GM23338 (cell line): ENCODE measurements around the gene FKBP10. TPM values are rescaled to one million over a fixed set of nuclear protein-coding genes. Genes with fewer than 3 reads are reported as not detected.

ENCODE experiments used
- ATAC-seq: fragments of 200-7000 bp; cut with Tn5 transposase; 3 replicates; pipeline ENCODE4 v1.9.1; 2020
- DNase-seq: peaks from one replicate; pipeline ENCODE4 v3.0.0-alpha.2; 2015; ENCODE audit warnings: low spot score
- H2AFZ ChIP-seq: fragments of 200-600 bp; sonication (generic); 2 replicates; pipeline ENCODE4 v1.8.0; 2016; ENCODE audit warnings: antibody characterized with exemption, mild to moderate bottlenecking, moderate library complexity
- H3F3A ChIP-seq: fragments of 200-600 bp; sonication (generic); replicated peaks from 2 replicates; pipeline ENCODE4 v1.8.0; 2017; ENCODE audit warnings: antibody characterized with exemption, mixed run types, low read depth
- H3K27ac ChIP-seq: fragments of 200-600 bp; sonication (generic); 2 replicates; pipeline ENCODE4 v1.6.1; 2016; ENCODE audit warnings: low read depth
- H3K27me3 ChIP-seq: fragments of 200-600 bp; sonication (generic); 2 replicates; pipeline ENCODE4 v1.8.0; 2016; ENCODE audit warnings: mild to moderate bottlenecking, mixed run types, moderate library complexity; ENCODE audit not compliant: insufficient read depth
- H3K36me3 ChIP-seq: fragments of 200-600 bp; sonication (generic); 2 replicates; pipeline ENCODE4 v1.8.0; 2016; ENCODE audit warnings: mild to moderate bottlenecking; ENCODE audit not compliant: insufficient read depth
- H3K4me1 ChIP-seq: fragments of 200-600 bp; sonication (generic); 2 replicates; pipeline ENCODE4 v1.8.0; 2016; ENCODE audit warnings: mild to moderate bottlenecking, moderate library complexity; ENCODE audit not compliant: insufficient read depth
- H3K4me2 ChIP-seq: fragments of 200-600 bp; sonication (generic); 2 replicates; pipeline ENCODE4 v1.7.1; 2017; ENCODE audit warnings: mixed run types
- H3K4me3 ChIP-seq: fragments of 200-600 bp; sonication (generic); 2 replicates; pipeline ENCODE4 v1.6.1; 2016; ENCODE audit warnings: mixed run types
- H3K79me2 ChIP-seq: fragments of 200-600 bp; sonication (generic); replicated peaks from 2 replicates; pipeline ENCODE4 v1.8.0; 2017; ENCODE audit warnings: mild to moderate bottlenecking; ENCODE audit not compliant: insufficient read depth
- H3K9me2 ChIP-seq: fragments of 200-600 bp; sonication (generic); 2 replicates; pipeline ENCODE4 v1.8.0; 2017; ENCODE audit not compliant: insufficient read depth
- H4K20me1 ChIP-seq: fragments of 200-600 bp; sonication (generic); replicated peaks from 2 replicates; pipeline ENCODE4 v1.8.0; 2017; ENCODE audit warnings: mild to moderate bottlenecking; ENCODE audit not compliant: insufficient read depth
- H3K27ac Mint-ChIP-seq: 2 replicates; pipeline ENCODE4 v1.8.0; 2020; ENCODE audit warnings: inconsistent platforms, mild to moderate bottlenecking, moderate library complexity, mixed read lengths
- H3K27me3 Mint-ChIP-seq: 3 replicates; pipeline ENCODE4 v1.8.0; 2022; ENCODE audit warnings: low read depth, mild to moderate bottlenecking, moderate library complexity, mixed read lengths, inconsistent platforms; ENCODE audit not compliant: insufficient read depth, poor library complexity
- H3K36me3 Mint-ChIP-seq: 3 replicates; pipeline ENCODE4 v1.8.0; 2021; ENCODE audit warnings: low read depth, mild to moderate bottlenecking, inconsistent platforms, moderate library complexity, mixed read lengths
- H3K4me1 Mint-ChIP-seq: 3 replicates; pipeline ENCODE4 v1.8.0; 2020; ENCODE audit warnings: mild to moderate bottlenecking, inconsistent platforms, mixed read lengths
- H3K4me3 Mint-ChIP-seq: 3 replicates; pipeline ENCODE4 v1.8.0; 2021; ENCODE audit warnings: moderate library complexity, mild to moderate bottlenecking, inconsistent platforms, mixed read lengths
- H3K9me3 Mint-ChIP-seq: 3 replicates; pipeline ENCODE4 v1.8.0; 2020; ENCODE audit warnings: moderate library complexity, mild to moderate bottlenecking, inconsistent platforms, mixed read lengths
- CREB1 ChIP-seq: fragments of 250-450 bp; sonication (Bioruptor Pico); IDR thresholded peaks from 2 replicates; pipeline ENCODE4 v1.5.0; 2020; ENCODE audit warnings: low read depth, mild to moderate bottlenecking, moderate library complexity
- NANOG ChIP-seq: IDR thresholded peaks from 2 replicates; pipeline ENCODE4 v1.6.1; 2016; ENCODE audit warnings: antibody characterized with exemption, borderline replicate concordance
- STAT1 ChIP-seq: IDR thresholded peaks from one replicate; pipeline ENCODE4 v1.6.1; 2016; ENCODE audit warnings: antibody characterized with exemption; ENCODE audit not compliant: unreplicated experiment
- ZNF331 ChIP-seq: fragments of 250-450 bp; sonication (Bioruptor Pico); IDR thresholded peaks from 2 replicates; pipeline ENCODE4 v1.5.0; 2020; ENCODE audit warnings: low read depth, mild to moderate bottlenecking, moderate library complexity
- polyA plus RNA-seq: library from polyadenylated mRNA; unstranded; fragments of >200 nt; fragmentation: Nextera tagmentation; extraction: Ambion mirVana; gene quantifications from 2 replicates; pipeline ENCODE4 v1.2.1, GENCODE V29; 2016
- total RNA-seq: library from RNA; depleted of rRNA; stranded (reverse); fragments of >200 nt; shearing (Covaris generic); gene quantifications from 2 replicates; pipeline ENCODE4 v1.2.3, GENCODE V29; 2014
- TF ChIP-seq, protein P1 (sequence below), 2 experiments: fragments of 200-600 bp in 1 of 2; sonication (generic) in 1 of 2; conservative IDR thresholded peaks; 2 replicates each; pipeline versions ENCODE4 v1.5.1 to v1.6.1; 2016 to 2017; ENCODE audit warnings: antibody characterized with exemption in 2 of 2, low read depth in 2 of 2, mild to moderate bottlenecking in 2 of 2, moderate library complexity in 1 of 2
- TF ChIP-seq, protein P2 (sequence below): IDR thresholded peaks from one replicate; pipeline ENCODE4 v1.6.1; 2018; ENCODE audit warnings: antibody characterized with exemption; ENCODE audit not compliant: unreplicated experiment

FKBP10 gene
- total and polyA plus RNA-seq, 2 experiments from 2014 or later, result 26.2 to 151 TPM

DNA sequence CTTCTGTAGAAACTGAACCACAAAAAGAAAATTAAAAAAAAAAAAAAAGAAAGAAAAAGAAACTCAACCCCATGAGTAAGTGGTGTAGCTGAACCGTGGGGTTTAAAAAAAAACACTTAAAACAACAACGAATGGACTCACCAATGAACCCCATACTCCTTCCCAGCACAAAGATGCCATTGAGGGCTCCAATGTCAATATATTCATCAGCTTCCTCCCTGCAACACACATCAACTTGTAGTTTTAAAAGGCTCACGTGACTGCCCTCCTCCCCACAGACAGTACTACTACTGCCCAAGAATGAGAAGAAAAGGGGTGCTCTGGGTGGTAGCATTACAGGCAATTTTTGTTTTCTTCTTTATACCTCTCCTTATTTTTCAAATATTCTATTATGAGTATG lies 55.8 kb downstream of the FKBP10 start (continued):
- no peak for TF ChIP-seq CREB1 (CRISPR knock-in tag)
- TF ChIP-seq, protein P1, sequence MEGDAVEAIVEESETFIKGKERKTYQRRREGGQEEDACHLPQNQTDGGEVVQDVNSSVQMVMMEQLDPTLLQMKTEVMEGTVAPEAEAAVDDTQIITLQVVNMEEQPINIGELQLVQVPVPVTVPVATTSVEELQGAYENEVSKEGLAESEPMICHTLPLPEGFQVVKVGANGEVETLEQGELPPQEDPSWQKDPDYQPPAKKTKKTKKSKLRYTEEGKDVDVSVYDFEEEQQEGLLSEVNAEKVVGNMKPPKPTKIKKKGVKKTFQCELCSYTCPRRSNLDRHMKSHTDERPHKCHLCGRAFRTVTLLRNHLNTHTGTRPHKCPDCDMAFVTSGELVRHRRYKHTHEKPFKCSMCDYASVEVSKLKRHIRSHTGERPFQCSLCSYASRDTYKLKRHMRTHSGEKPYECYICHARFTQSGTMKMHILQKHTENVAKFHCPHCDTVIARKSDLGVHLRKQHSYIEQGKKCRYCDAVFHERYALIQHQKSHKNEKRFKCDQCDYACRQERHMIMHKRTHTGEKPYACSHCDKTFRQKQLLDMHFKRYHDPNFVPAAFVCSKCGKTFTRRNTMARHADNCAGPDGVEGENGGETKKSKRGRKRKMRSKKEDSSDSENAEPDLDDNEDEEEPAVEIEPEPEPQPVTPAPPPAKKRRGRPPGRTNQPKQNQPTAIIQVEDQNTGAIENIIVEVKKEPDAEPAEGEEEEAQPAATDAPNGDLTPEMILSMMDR (conservative IDR thresholded peaks at IDR 0.05; ENCODE audit: low read depth in 2 of 2), result no peak
- TF ChIP-seq STAT1, result no peak
- no peak for TF ChIP-seq ZNF331
- no peak for TF ChIP-seq NANOG
- TF ChIP-seq, protein P2, sequence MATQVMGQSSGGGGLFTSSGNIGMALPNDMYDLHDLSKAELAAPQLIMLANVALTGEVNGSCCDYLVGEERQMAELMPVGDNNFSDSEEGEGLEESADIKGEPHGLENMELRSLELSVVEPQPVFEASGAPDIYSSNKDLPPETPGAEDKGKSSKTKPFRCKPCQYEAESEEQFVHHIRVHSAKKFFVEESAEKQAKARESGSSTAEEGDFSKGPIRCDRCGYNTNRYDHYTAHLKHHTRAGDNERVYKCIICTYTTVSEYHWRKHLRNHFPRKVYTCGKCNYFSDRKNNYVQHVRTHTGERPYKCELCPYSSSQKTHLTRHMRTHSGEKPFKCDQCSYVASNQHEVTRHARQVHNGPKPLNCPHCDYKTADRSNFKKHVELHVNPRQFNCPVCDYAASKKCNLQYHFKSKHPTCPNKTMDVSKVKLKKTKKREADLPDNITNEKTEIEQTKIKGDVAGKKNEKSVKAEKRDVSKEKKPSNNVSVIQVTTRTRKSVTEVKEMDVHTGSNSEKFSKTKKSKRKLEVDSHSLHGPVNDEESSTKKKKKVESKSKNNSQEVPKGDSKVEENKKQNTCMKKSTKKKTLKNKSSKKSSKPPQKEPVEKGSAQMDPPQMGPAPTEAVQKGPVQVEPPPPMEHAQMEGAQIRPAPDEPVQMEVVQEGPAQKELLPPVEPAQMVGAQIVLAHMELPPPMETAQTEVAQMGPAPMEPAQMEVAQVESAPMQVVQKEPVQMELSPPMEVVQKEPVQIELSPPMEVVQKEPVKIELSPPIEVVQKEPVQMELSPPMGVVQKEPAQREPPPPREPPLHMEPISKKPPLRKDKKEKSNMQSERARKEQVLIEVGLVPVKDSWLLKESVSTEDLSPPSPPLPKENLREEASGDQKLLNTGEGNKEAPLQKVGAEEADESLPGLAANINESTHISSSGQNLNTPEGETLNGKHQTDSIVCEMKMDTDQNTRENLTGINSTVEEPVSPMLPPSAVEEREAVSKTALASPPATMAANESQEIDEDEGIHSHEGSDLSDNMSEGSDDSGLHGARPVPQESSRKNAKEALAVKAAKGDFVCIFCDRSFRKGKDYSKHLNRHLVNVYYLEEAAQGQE, result no peak

DNA sequence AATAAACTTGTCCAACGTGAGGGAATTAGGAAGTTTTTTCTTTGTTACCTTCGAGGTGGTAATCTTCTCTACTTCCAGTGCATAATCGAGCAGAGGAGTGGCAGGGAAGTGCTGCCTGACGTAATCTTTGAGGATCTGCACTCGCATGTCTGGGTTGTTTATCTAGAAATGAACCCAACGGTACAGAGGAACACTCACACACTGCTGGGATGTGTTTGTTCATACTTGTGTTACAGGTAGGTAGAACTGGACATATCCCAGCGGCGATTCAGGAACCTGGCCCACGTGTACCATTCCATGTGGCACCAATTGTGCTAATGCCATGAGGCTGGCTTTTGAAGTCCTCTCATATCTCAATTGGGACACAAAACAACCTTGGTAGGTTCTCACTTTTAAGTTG lies 56.6 kb downstream of the FKBP10 start:
- DNase-seq (no peak), ATAC-seq (no peak)
- Mint-ChIP-seq H3K36me3 (peaks cover 82% of the 10 kb centered on the region), H3K27me3 (peaks cover 7% of the 10 kb centered on the region), H3K9me3 (no peaks in the 10 kb centered on the region), H3K4me1 (no peaks in the 10 kb centered on the region), H3K27ac (no peak overlapping the region), H3K4me3 (no peak overlapping the region)
- Histone ChIP-seq H3K27ac (no peak overlapping the region), H3K27me3 (no peaks in the 10 kb centered on the region), H3K4me2 (no peak overlapping the region), H4K20me1 (peaks cover 8% of the 10 kb centered on the region), H3K36me3 (peaks cover 72% of the 10 kb centered on the region), H3K79me2 (peaks cover 4% of the 10 kb centered on the region), H3K4me3 (no peak overlapping the region), H2AFZ (no peak overlapping the region), H3K4me1 (no peaks in the 10 kb centered on the region), H3F3A (peaks cover 47% of the 10 kb centered on the region), H3K9me2 (no peaks in the 10 kb centered on the region)
- no peak for TF ChIP-seq STAT1
- TF ChIP-seq, protein P2, result no peak
